GM03348 (cell line): ENCODE data around the gene PID1.

Experiments
- DNase-seq: peaks from one replicate; pipeline ENCODE4 v3.0.0; 2012; ENCODE audit warnings: low spot score

The PID1 gene

GRCh38 chr2:229071292-229071976 is 199.7 kb downstream of the PID1 start:
- DNase-seq: peak; percentile 17

GRCh38 chr2:229066121-229066715 is 204.9 kb downstream of the PID1 start:
- no peak for DNase-seq

GRCh38 chr2:229064749-229065148 is 206.3 kb downstream of the PID1 start:
- no peak for DNase-seq

- DNase-seq: no peak
These were observed 210.9 kb downstream of the PID1 start for GRCh38 chr2:229060147-229060546.

GRCh38 chr2:229059331-229060033 is 211.6 kb downstream of the PID1 start:
- no peak for DNase-seq

- no peak for DNase-seq
These were observed 213.0 kb downstream of the PID1 start for GRCh38 chr2:229057976-229058553.

GRCh38 chr2:229054311-229054710 is 216.8 kb downstream of the PID1 start:
- DNase-seq: no peak

- DNase-seq: no peak
These were observed 219.3 kb downstream of the PID1 start for GRCh38 chr2:229051798-229052197.

GRCh38 chr2:229050133-229050532 is 221.0 kb downstream of the PID1 start:
- no peak for DNase-seq

GRCh38 chr2:229048134-229048533 is 223.0 kb downstream of the PID1 start:
- DNase-seq: no peak

GRCh38 chr2:229045671-229046070 is 225.4 kb downstream of the PID1 start:
- no peak for DNase-seq

- peak; percentile 32 for DNase-seq
These were observed 226.5 kb downstream of the PID1 start for GRCh38 chr2:229044581-229044980.

GRCh38 chr2:229043681-229044080 is 227.4 kb downstream of the PID1 start:
- no peak for DNase-seq

- DNase-seq: no peak
These were observed 228.7 kb downstream of the PID1 start for GRCh38 chr2:229042349-229042748.

GRCh38 chr2:229041691-229042090 is 229.4 kb downstream of the PID1 start:
- DNase-seq: no peak

- DNase-seq: no peak
These were observed 233.5 kb downstream of the PID1 start for GRCh38 chr2:229037621-229038020.

GRCh38 chr2:229033816-229034215 is 237.3 kb downstream of the PID1 start:
- no peak for DNase-seq

- DNase-seq: peak; percentile 31
These were observed 238.4 kb downstream of the PID1 start for GRCh38 chr2:229032608-229033234.

- DNase-seq: no peak
These were observed 243.6 kb downstream of the PID1 start for GRCh38 chr2:229027353-229028105.

- DNase-seq: no peak
These were observed 245.4 kb downstream of the PID1 start for GRCh38 chr2:229025653-229026052.

- DNase-seq: no peak
These were observed 248.4 kb downstream of the PID1 start for GRCh38 chr2:229022652-229023051.

GRCh38 chr2:229022071-229022470 is 249.0 kb downstream of the PID1 start:
- no peak for DNase-seq
